ENCODE measurements around the gene TYR.

- TF ChIP-seq CTCF (IDR thresholded peaks at IDR 0.05) (no peak), EP300 (IDR thresholded peaks at IDR 0.05) (no peak)
These were observed at the start of gene TYR for GRCh38 chr11:89177691-89178231.
